HG02884 (cell line): Measurements from ENCODE around the gene CSMD2.

Source experiments
- ATAC-seq: cut with Tn5 transposase; IDR thresholded peaks from one replicate; pipeline ENCODE4 v1.9.1; 2021; ENCODE audit warnings: mild to moderate bottlenecking, moderate library complexity; ENCODE audit not compliant: unreplicated experiment

The CSMD2 gene

DNA sequence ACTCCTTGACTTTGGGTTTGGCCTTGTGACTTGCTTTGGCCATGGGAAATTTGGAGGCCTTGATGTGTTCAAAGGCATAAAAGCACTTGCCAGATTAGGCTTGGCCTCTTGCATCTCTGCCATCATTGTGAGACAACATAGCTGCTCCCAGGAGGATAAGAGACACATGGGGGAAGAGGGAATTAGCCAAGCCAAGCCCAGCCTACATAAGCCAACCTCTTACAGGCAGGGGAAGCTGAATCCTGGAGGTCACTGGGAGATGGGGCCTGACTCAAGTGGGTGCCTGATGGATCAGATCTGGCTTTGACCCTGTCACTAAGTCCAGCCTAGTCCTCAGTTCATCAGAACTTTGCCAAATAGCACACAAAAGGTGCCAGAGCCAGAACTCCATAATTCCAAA lies 338.7 kb downstream of the CSMD2 start:
- no peak for ATAC-seq

- no peak for ATAC-seq
Observed at GRCh38 chr1:33825506-33825905, 339.5 kb downstream of the CSMD2 start.

DNA sequence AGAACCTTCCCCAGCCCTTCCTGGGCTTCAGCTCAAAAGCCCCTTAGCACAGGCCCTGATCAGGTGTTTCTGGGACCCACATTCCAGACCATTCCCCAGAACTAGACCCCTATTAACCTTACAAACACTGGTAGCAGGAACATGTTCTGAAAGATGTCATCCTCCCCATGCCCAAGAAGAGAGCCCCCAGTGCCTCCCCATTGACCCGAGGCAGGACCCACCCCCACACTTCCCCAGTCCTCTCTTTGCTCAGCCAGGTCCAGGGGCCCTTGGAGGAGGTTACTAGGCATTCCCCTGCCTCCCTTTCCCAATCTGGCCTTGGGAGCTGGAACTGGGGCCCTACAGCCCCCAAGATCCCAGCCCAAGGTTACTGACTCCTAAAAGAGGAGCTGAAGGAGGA lies 340.1 kb downstream of the CSMD2 start:
- ATAC-seq, result no peak

GRCh38 chr1:33824321-33824720 lies 340.7 kb downstream of the CSMD2 start:
- ATAC-seq, result no peak

- ATAC-seq, result no peak
Observed at GRCh38 chr1:33823830-33824229, 341.2 kb downstream of the CSMD2 start.

- no peak for ATAC-seq
Observed at GRCh38 chr1:33823401-33823800, 341.6 kb downstream of the CSMD2 start.

- ATAC-seq, result no peak
Observed at GRCh38 chr1:33822396-33822795, 342.6 kb downstream of the CSMD2 start.

GRCh38 chr1:33821291-33821690 lies 343.7 kb downstream of the CSMD2 start:
- ATAC-seq, result no peak

DNA sequence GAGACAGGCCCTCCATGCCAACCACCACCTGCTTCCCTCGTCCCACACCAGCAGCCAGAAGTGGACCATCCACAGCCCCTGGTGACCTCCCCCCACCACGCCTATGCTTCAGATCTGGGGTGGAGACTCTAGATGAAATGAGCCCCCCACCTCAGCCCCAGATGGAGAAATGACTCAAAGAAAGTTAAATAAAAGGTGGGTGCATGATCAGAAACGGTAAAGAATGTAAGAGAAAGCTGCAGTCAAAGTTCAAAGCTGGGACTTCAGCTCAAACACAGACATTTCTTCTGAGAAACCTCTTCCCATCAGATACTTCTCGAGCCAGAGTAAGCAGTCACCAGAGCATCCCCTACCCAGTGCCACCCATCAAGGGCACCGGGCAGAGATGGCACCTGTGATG lies 344.2 kb downstream of the CSMD2 start:
- ATAC-seq, result no peak

- no peak for ATAC-seq
Observed at GRCh38 chr1:33819913-33820311, 345.1 kb downstream of the CSMD2 start.

- ATAC-seq, result no peak
Observed at GRCh38 chr1:33819290-33819912, 345.6 kb downstream of the CSMD2 start.

GRCh38 chr1:33818071-33818470 lies 347.0 kb downstream of the CSMD2 start:
- no peak for ATAC-seq

DNA sequence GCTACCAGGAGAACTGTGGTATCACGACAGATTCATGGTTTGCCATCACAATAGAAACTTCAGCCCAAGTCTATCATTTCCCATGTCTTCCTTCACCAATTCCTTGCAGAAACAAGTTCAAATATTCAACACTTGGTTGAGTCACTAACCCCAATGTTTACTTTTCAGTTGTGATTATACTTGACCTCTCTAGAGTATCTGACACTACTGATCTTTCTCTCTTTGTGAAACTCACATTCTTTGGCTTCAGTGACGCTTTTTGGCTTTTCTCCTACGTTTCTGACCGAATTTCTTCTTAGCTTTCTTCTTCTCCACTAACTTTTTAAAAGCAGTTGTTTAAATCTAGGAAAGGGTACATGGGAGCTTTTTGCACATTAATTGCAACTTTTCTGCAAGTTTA lies 350.0 kb downstream of the CSMD2 start:
- ATAC-seq, result no peak

DNA sequence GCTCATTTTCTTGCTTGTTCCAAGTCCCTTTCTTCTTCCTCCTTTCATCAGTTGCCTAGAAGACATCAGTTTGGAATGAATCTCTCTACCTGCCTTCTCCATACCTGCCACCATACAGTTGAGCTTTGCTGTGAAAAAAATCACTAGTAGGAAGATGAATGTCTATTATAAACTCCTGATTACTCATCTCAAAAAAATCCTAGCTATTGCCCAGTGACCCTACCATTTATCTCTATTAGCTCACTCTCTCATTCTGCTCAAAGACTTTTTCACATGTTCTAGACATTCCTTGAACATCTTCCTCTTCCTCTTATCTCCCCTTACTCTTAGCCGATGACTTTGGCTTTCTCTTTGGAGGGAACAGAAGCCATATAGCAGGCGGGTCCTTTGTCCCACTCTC lies 350.9 kb downstream of the CSMD2 start:
- no peak for ATAC-seq

DNA sequence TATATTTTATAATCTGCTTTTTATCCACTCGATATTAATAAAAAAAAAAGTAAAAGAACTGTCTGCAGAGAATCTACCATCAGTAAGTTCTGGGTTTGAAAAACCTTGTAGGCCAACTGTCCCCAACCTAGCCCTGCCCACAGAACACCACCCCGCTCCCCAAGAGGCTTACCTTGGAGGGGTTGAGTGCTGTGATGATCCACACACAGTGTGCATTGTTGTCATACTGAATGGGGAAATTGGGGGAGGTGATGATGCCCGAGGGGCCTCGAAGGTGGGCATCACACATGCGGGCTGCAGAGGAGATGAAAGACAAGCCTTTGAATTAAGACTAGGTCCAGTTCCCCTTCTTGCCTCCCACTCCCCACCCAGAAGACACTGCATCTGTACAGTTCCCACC lies 354.5 kb downstream of the CSMD2 start:
- ATAC-seq, result no peak

DNA sequence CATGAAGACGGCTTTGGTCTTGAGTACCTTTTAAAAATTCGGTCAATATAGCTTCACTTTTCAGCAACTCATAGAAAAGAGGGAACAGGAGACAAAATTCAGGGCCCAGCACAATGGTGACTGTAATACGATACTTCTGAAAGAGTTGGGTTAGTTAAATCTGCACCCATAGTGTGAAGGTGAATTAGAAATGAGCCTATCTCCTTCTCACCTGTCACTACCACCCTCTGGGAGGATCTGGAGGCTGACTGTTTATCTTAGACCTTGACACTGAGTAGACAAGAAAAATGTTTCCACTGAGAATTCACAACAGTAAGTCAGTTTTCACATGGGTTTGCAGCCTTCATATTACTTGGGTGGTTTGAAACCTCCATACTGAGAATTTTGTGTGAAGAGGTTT lies 359.0 kb downstream of the CSMD2 start:
- ATAC-seq, result no peak

DNA sequence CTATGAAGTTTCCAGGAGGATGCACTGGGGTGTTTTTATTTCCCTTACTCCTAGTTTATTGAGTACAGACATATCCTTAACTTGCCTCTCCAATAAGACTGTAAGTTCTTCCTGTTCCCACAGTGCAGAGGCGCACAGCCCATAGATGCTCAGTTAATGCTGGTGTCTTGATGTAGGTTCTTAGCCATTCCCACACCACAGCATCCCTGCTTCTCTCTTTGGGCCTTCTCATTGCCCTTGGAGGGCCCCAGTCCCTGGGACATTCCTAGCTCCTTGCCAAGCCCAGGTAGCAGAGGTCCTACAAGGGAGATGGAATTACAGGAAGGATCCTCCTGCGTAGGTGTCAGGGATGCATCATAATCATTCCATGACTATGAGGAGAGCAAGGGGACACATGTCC lies 362.8 kb downstream of the CSMD2 start:
- ATAC-seq, result no peak

- no peak for ATAC-seq
Observed at GRCh38 chr1:33797849-33798248, 367.2 kb downstream of the CSMD2 start.

- ATAC-seq, result no peak
Observed at GRCh38 chr1:33792651-33793050, 372.4 kb downstream of the CSMD2 start.

DNA sequence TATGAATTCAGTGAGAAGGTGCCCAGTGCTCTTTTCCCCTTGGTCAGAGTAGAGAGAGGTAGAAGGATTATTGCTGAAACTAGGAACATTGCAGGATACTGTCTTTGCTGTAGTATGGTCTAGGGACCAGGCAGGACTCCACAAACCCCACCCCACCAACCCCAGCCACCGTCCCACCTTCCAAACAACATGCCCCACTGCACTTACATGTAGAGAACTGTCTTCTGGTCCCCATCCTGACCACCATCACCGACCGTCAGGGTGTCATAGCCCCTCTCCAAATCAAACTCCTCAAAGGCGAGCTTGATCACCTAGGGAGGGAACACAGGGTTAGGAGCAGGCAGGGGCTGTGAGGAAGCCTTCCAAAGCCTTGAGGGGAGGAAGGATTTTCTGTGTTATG lies 372.8 kb downstream of the CSMD2 start:
- no peak for ATAC-seq

GRCh38 chr1:33791251-33791650 lies 373.8 kb downstream of the CSMD2 start:
- no peak for ATAC-seq

DNA sequence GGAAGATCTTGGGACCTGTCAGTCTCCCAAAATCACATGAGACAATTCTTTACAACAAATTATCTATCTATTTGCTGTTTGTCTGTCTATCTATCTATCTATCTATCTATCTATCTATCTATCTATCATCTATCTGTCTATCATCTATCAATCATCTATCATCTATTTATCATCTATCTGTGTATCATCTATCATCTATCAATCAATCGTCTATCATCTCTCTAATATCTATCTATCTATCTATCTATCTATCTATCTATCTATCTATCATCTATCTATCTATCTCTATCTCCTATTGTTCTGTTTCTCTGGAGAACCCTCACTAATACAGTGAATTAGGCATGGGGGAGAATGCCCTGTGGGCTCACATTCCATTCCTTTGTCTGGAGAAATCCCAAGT lies 374.5 kb downstream of the CSMD2 start:
- no peak for ATAC-seq

DNA sequence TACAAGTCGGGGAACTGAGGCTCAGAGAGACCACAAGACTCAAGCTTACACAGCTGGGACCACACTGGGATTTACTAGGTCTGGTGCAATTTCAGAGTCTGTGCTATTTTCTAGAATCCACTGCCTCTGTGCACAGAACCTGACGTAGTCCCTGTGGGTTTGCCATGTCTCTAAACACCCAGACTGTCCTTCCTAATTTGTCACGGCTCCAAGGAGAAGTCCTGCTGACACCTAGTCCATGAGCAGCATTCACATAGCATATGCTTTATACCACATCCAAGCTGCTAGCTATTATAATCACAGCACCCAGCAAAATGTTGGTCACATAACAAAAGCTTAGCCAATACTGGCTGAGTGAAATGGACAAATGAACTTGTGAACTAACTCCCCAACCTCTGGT lies 380.2 kb downstream of the CSMD2 start:
- ATAC-seq, result no peak

GRCh38 chr1:33782776-33783175 lies 382.3 kb downstream of the CSMD2 start:
- ATAC-seq, result no peak
